HG02571 (cell line): ENCODE measurements around the gene GBGT1.
"Not testable (repeated sequence)": the region's sequence is repeated elsewhere in the genome, so short reads cannot be mapped to it uniquely, and the experiment has no call there.

Source experiments
- ATAC-seq: cut with Tn5 transposase; IDR thresholded peaks from one replicate; pipeline ENCODE4 v1.9.1; 2021; ENCODE audit warnings: mild to moderate bottlenecking, moderate library complexity; ENCODE audit not compliant: unreplicated experiment

Gene GBGT1

GRCh38 chr9:133163504-133164172, at the start of gene GBGT1:
TSS of gene GBGT1 (minus strand) at chr9:133163914. CDS start at chr9:133162412, 1,502 bp downstream.
- no peak for ATAC-seq

GRCh38 chr9:133210609-133211008, 46.9 kb upstream of the GBGT1 start:
- ATAC-seq, result no peak

- ATAC-seq, result no peak
Measured at GRCh38 chr9:133210202-133210532, 46.5 kb upstream of the GBGT1 start.

- not testable (repeated sequence) for ATAC-seq
Measured at GRCh38 chr9:133209327-133210201, 45.9 kb upstream of the GBGT1 start.

GRCh38 chr9:133208880-133209300, 45.2 kb upstream of the GBGT1 start, which contains the start of gene OBP2B:
TSS of gene OBP2B (minus strand) at chr9:133209250. CDS start at chr9:133209199, 51 bp downstream.
- not testable (repeated sequence) for ATAC-seq

GRCh38 chr9:133208171-133208879, 44.6 kb upstream of the GBGT1 start:
- ATAC-seq, result not testable (repeated sequence)

- no peak for ATAC-seq
Measured at GRCh38 chr9:133207540-133208170, 43.9 kb upstream of the GBGT1 start.

- ATAC-seq, result no peak
Measured at GRCh38 chr9:133207021-133207531, 43.4 kb upstream of the GBGT1 start.

GRCh38 chr9:133205996-133206931, 42.5 kb upstream of the GBGT1 start:
- ATAC-seq, result no peak

- ATAC-seq, result not testable (repeated sequence)
Measured at GRCh38 chr9:133205481-133205887, 41.8 kb upstream of the GBGT1 start.

GRCh38 chr9:133204993-133205336, 41.3 kb upstream of the GBGT1 start:
- ATAC-seq, result no peak

GRCh38 chr9:133204335-133204992, 40.8 kb upstream of the GBGT1 start:
- ATAC-seq, result no peak

- no peak for ATAC-seq
Measured at GRCh38 chr9:133203506-133204075, 39.9 kb upstream of the GBGT1 start.

GRCh38 chr9:133202688-133203453, 39.2 kb upstream of the GBGT1 start:
- no peak for ATAC-seq

GRCh38 chr9:133202145-133202513, 38.4 kb upstream of the GBGT1 start:
- ATAC-seq, result no peak

GRCh38 chr9:133201424-133202144, 37.9 kb upstream of the GBGT1 start:
- no peak for ATAC-seq

GRCh38 chr9:133200631-133201030, 36.9 kb upstream of the GBGT1 start:
- ATAC-seq, result no peak
